HG03575 (cell line): Measurements from ENCODE around the gene MPP1.
"Not testable (repeated sequence)": the region's sequence is repeated elsewhere in the genome, so short reads cannot be mapped to it uniquely, and the experiment has no call there.

ENCODE experiments used
- ATAC-seq: cut with Tn5 transposase; IDR thresholded peaks from one replicate; pipeline ENCODE4 v1.9.1; 2021; ENCODE audit not compliant: unreplicated experiment, insufficient number of reproducible peaks, low FRiP score; ENCODE audit errors: extremely low read depth

Gene MPP1

GRCh38 chrX:154816326-154816898 is 11.1 kb upstream of the MPP1 start:
- ATAC-seq, result not testable (repeated sequence)

- no peak for ATAC-seq
Observed at GRCh38 chrX:154815274-154815818, 10.1 kb upstream of the MPP1 start.

GRCh38 chrX:154813801-154814200 is 8.5 kb upstream of the MPP1 start:
- no peak for ATAC-seq

GRCh38 chrX:154812341-154813101 is 7.2 kb upstream of the MPP1 start:
- no peak for ATAC-seq

- no peak for ATAC-seq
Observed at GRCh38 chrX:154809939-154810665, 4.8 kb upstream of the MPP1 start.

- ATAC-seq, result no peak
Observed at GRCh38 chrX:154806837-154807501, 1.7 kb upstream of the MPP1 start.

- ATAC-seq, result no peak
Observed at GRCh38 chrX:154805696-154806091, 409 bp upstream of the MPP1 start.

GRCh38 chrX:154804261-154804956 is 876 bp downstream of the MPP1 start:
- ATAC-seq, result no peak

- ATAC-seq, result no peak
Observed at GRCh38 chrX:154802947-154803346, 2.3 kb downstream of the MPP1 start.

- no peak for ATAC-seq
Observed at GRCh38 chrX:154800478-154801210, 4.6 kb downstream of the MPP1 start.

GRCh38 chrX:154799556-154800348 is 5.5 kb downstream of the MPP1 start:
- ATAC-seq, result no peak

- ATAC-seq, result no peak
Observed at GRCh38 chrX:154797006-154797405, 8.3 kb downstream of the MPP1 start.

- ATAC-seq, result no peak
Observed at GRCh38 chrX:154795016-154795415, 10.3 kb downstream of the MPP1 start.

- ATAC-seq, result no peak
Observed at GRCh38 chrX:154793084-154793795, 12.0 kb downstream of the MPP1 start.

GRCh38 chrX:154791939-154792338 is 13.3 kb downstream of the MPP1 start:
- no peak for ATAC-seq

GRCh38 chrX:154791467-154791866 is 13.8 kb downstream of the MPP1 start:
- ATAC-seq, result no peak

GRCh38 chrX:154785716-154786115 is 19.6 kb downstream of the MPP1 start:
- ATAC-seq, result no peak
